ENCODE results near the gene RPS19BP1.

Gene RPS19BP1

DNA sequence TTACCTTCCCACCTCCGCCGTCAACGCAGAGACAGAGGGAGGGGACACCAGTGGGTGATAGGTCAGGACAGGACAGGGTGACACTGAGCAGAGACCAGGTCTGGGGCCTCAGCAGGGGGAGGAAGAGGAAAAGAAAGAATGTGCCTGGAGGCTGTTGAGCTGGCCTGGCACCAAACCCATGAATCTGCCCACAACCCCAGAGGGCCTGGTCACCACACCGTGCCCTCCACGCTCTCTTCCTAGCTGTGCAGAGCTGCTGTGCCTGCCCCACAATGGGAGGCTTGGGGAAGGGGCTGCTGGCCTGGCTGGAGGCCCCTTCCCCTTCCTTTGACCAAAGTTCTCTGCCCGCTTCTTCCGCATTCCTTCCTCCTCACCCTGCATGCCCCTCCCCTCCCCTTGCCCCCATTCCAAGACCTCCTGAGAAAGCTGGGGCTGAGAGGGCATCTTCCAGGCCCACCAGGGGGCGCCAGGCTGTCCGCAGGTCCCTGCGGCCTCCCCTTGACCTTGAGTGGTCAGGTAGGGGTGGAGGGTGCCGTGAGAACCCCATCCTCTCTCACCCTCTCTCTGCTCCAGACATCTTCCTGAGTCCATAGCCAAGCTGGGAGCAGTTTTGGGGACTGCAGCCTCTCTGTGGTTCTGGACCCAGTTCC is 27.0 kb upstream of the RPS19BP1 start:
- DNase-seq (ENCODE audit: low read depth in 2 of 2, low spot score in 1 of 2), result no peak

- no peak for DNase-seq (ENCODE audit: low read depth in 2 of 2, low spot score in 1 of 2)
Measured at GRCh38 chr22:39558950-39559349, 26.4 kb upstream of the RPS19BP1 start.

DNA sequence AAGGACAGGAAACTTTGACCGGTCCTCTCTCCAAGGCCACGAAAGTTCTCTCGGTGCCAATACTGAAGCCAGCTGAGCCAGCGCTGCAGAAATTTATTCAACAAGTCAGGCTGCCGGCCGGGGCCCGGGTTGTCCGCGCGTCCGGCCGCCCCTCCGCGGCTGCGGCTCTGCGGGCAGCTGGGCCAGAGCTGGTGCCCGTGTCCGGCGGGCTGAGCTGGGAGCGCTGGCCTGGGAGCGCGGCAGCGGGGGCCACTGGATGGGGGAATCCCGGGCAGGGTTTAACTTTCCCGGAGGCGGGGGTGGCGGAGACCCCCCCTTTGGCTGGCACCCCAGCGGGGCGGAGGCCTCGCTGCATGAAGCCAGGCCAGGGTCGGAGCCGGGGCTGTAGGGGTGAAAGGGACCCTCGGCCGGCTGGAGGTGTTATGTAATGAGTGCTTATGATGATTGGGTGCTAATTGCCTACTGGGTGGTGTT is 25.7 kb upstream of the RPS19BP1 start:
- DNase-seq (ENCODE audit: low read depth in 2 of 2, low spot score in 1 of 2), result no peak

- no peak for DNase-seq (ENCODE audit: low read depth in 2 of 2, low spot score in 1 of 2)
Measured at GRCh38 chr22:39556970-39557841, 24.7 kb upstream of the RPS19BP1 start.

DNA sequence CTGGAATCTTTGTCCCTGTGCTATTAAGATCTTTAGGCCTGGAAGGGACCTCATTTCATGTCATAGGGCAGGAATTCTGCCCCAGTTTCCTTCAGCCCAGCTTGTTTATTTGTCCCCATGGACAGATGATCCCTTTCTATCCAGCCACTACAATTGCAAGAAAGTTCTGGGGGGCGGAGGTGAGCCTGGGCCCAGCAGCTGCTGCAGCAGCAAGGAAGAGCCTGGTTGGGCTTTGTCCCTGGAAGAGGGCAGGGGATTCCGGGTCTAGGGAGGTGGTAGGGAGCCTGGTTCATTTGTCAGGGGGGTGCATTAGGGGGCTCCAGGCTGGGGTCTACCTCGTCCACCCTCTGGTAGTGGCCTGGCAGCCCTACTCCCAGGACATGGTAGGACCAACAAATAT is 21.6 kb upstream of the RPS19BP1 start:
- no peak for DNase-seq (ENCODE audit: low read depth in 2 of 2, low spot score in 1 of 2)

- DNase-seq (ENCODE audit: low read depth in 2 of 2, low spot score in 1 of 2), result no peak
Measured at GRCh38 chr22:39553429-39553828, 20.9 kb upstream of the RPS19BP1 start.

GRCh38 chr22:39547587-39547947 is 15.0 kb upstream of the RPS19BP1 start:
- DNase-seq (ENCODE audit: low read depth in 2 of 2, low spot score in 1 of 2), result no peak

DNA sequence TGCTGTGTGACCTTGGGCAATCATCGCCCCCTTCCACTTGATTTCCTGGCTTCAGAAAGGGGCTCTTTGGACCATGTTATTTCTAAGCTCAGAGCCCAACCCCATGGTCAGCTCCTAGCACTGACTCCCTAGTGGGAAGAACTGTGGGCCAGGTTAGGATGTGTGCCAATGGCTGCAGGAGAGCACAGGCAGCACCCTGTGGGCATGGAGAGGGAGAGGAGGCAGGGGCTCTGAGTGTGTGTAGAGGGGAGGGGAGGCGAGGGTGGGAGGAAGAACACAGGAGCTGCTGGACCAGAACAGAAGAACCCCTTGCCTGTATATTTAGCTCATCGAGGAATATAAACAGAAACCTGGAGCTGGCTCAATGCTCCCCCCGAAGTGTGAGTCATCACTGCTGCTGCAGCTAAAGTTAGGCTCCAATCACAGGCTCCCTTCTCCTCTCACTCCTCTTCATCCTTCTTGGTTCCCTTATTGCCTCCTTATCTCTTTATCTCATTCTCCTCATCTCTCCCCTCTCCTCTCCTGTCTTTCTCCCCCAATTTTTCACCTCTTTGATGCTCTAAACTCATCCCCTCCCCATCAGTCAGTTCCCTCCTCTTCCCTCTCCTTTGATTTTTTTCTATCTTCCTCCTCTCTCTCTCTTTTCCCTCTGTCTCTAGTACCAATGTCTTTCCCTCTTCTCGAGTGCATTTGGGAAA is 14.5 kb upstream of the RPS19BP1 start:
- DNase-seq (ENCODE audit: low read depth in 2 of 2, low spot score in 1 of 2), result no peak

DNA sequence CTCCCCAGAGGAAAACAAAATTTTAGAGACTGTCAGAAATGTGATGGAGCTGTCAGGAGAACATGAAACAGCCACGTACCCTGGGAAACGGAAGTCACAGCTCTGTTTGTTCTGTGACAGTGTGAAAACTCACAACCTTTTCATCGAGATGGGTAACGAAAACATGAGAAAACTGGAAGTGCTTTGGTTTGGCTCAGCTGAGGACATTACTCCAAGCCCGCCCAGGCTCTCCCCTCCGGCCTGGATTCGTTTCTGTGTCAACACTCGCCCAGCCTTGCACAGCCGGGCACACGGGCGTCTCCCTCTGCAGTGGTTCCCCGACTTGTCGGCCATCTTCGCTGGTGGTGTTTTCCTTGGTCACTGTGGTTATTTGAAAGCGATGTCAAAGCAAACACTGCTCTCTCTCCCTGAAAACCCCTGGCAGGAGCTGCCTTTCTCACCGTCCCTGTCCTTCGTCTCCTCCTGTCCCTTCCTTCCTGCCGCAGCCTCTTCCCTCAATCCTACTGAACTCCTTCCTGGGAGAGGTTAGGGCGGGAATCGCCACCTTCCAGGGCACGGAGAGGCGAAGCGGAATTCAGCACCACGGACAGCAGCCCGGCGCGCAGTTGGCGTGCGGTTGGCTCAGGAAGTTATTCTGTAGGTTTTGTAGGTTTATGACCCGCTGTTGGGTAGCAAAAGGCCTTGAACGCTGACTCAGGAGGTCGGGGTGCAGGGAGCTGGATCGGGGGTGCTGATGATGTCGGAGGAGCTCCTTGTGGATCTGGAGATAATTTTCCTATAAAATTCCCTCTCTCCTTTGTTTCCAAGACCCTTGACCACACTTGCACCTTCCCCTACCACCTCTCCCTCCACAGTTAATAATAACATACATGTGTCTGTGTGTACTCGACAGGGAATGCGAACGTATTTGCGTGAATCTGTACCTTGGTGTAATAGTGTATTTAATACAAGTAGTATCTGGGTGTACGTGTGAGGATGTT is 13.1 kb upstream of the RPS19BP1 start:
- DNase-seq (ENCODE audit: low read depth in 2 of 2, low spot score in 1 of 2), result peak; percentile 45 to 54

DNA sequence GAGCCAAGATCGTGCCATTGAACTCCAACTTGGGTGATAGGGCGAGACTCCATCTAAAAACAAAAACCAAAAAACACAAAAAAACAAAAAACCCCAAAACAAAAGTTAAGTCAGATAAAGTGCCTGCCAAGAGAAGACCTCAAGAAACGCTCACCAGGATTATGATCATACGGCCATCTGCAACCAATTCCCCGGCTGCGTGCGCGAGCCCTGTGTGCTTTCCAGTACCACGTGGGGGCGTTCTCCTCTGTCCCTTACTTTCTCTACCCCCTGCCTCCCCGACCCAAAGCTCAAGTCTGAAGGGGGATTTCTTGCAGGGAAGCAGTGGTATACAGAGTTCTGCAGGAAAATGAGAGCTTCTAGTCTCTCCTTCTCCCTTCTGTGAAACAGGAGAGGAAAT is 10.5 kb upstream of the RPS19BP1 start:
- DNase-seq (ENCODE audit: low read depth in 2 of 2, low spot score in 1 of 2), result no peak

GRCh38 chr22:39537975-39538374 is 5.4 kb upstream of the RPS19BP1 start:
- no peak for DNase-seq (ENCODE audit: low read depth in 2 of 2, low spot score in 1 of 2)

DNA sequence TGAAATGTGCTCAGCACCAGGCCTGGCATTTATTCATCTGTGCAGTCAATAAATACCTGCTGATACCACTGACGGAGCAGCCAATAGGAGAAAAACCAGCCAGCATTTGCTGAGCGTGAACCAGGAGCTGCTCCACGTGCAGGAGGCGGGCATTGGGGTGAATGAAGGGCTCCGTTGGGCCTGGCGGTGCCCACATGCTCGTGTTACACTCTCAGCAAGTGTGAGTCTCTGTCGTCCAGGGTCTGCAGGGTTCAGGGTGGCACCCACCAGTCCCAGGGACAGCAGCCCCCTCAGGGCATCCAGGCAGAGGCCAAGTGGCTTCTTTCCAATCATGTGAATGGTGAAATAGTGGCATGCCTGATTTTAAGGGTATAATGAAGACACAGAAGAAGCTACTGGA is 4.2 kb upstream of the RPS19BP1 start:
- no peak for DNase-seq (ENCODE audit: low read depth in 2 of 2, low spot score in 1 of 2)

GRCh38 chr22:39535831-39536449 is 3.4 kb upstream of the RPS19BP1 start:
- no peak for DNase-seq (ENCODE audit: low read depth in 2 of 2, low spot score in 1 of 2)

DNA sequence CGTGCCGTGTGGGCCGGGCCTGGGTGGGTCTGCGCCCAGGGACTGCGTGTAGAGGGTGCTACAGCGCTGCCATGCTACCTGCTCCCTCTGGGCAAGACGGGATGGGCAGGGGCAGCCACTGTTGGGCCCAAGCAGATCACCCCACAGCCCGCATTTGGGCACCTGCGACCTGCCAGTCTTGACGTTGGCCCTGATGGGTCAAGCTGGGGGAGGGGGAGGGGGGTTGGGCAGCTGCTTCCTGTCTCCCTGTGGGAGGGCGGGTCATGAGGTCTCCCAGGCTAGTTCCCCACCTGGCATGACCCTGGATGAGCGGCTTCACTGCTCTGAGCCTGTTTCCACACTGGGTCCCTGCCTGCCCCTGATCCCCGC is 2.8 kb upstream of the RPS19BP1 start:
- DNase-seq (ENCODE audit: low read depth in 2 of 2, low spot score in 1 of 2), result no peak

DNA sequence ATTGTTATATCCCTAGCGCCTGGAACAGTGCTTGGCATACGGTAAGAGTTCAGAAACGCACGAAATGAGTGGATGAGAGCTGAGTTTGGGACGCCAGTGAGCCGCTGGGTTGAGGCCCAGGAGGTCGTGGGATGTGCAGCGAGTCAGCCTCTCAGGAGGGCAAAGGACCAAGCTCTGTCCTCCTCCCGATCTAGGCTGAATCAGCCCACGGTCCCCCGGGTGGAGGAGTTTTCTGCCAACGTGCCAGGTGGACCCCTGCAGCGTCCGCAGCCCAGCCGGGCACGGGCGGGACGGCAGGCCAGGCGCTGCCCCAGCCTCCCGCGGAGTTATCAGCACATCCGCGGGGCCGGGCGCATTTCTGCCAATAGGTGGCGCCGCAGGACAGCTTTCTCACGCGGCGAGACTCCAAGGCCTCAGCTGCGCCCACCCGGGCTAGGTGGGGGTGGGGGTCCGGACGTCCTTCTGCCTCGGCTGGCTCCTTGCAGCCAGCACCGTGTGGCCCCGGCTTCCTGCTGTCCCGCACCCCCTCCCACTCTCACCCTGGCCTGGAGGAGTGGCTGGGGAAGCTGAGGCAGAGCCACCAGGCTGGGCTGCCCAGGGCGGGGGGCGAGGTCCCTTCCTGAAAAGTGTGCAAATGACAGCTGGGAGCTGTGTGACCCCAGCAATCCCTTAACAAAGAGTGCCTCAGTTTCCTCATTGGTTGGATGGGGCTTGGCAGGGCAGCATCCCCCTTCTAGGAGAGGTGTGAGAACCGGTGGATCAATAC is 2.2 kb upstream of the RPS19BP1 start:
- DNase-seq (ENCODE audit: low read depth in 2 of 2, low spot score in 1 of 2), result peak; percentile 35 to 70

GRCh38 chr22:39534092-39534506 is 1.6 kb upstream of the RPS19BP1 start:
- DNase-seq (ENCODE audit: low read depth in 2 of 2, low spot score in 1 of 2), result no peak

- no peak for DNase-seq (ENCODE audit: low read depth in 2 of 2, low spot score in 1 of 2)
Measured at GRCh38 chr22:39530692-39531331, 1.7 kb downstream of the RPS19BP1 start.

DNA sequence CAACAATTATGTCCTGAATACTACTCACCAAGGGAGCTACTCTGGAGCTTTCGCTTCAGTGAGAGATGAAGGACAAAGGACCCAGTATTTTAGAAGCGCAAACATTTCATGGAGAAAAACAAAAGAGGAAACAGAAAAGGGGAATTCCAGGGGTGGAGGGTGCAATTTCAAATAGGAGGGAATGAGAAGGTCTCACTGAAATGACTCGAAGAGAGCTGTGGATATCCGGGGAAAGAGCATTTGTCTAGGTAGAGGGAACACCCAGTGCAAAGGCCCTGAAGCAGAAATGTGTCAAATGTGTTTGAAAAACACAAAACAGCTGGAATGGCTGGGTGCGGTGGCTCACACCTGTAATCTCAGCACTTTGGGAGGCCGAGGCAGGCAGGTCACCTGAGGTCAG is 2.4 kb downstream of the RPS19BP1 start:
- DNase-seq (ENCODE audit: low read depth in 2 of 2, low spot score in 1 of 2), result no peak

GRCh38 chr22:39529487-39529851 is 3.1 kb downstream of the RPS19BP1 start:
- no peak for DNase-seq (ENCODE audit: low read depth in 2 of 2, low spot score in 1 of 2)
